Testis (tissue), 3 donors: ENCODE data around the gene NCKAP5. TPM values are rescaled to one million over a fixed set of nuclear protein-coding genes. Genes with fewer than 3 reads are reported as not detected.

Experiments used
- DNase-seq: peaks from one replicate; pipeline ENCODE4 v3.0.0-alpha.2; 2019
- H3K27ac ChIP-seq, 2 donors: fragments of 200-600 bp; sonication (generic); one replicate each; pipeline ENCODE4 v1.5.1; 2019
- H3K27me3 ChIP-seq: fragments of 200-600 bp; sonication (generic); one replicate; pipeline ENCODE4 v1.5.1; 2019
- H3K36me3 ChIP-seq: fragments of 200-600 bp; sonication (generic); one replicate; pipeline ENCODE4 v1.5.1; 2017; ENCODE audit warnings: low read depth; ENCODE audit errors: missing control alignments
- H3K4me1 ChIP-seq: fragments of 200-600 bp; sonication (generic); one replicate; pipeline ENCODE4 v1.5.1; 2019
- H3K4me3 ChIP-seq, 2 donors: fragments of 200-600 bp; sonication (generic); one replicate each; pipeline ENCODE4 v1.5.1; 2017 to 2019
- H3K9me3 ChIP-seq: fragments of 200-600 bp; sonication (generic); one replicate; pipeline ENCODE4 v1.5.1; 2017
- CTCF ChIP-seq, 3 experiments: fragments of 450-650 bp in 2 of 3; fragments of 200-600 bp in 1 of 3; sonication (generic) in 1 of 3; IDR thresholded peaks; one replicate each; pipeline ENCODE4 v1.5.1; 2016 to 2019; ENCODE audit warnings: antibody characterized with exemption in 3 of 3, mild to moderate bottlenecking in 2 of 3, moderate library complexity in 1 of 3
- POLR2A ChIP-seq: fragments of 450-650 bp; IDR thresholded peaks from one replicate; pipeline ENCODE4 v1.6.1; 2017; ENCODE audit warnings: antibody characterized with exemption, mild to moderate bottlenecking, moderate library complexity
- WGBS, 2 donors: methylation state at CpG; one replicate each; pipeline ENCODE4 v1.1.5; 2018; 5-methylcytosine and 5-hydroxymethylcytosine counted together
- intact Hi-C: fragments of 100-400 bp; cut with DNase I; formaldehyde crosslinking; loops from one replicate; pipeline ENCODE4 v1.15.1; 2023; ENCODE audit warnings: low total_unique reads
- polyA plus RNA-seq: library from polyadenylated mRNA; stranded (reverse); fragments of 350-450 nt; fragmentation: Illumina TruSeq; extraction: RNeasy Lipid Tissue Mini Kit (QIAGEN cat#74804); gene quantifications from one replicate; pipeline ENCODE4 v1.2.3, GENCODE V29; 2014; ENCODE audit warnings: low read depth, low replicate concordance; ENCODE audit not compliant: insufficient read depth
- total RNA-seq, 2 donors: library from RNA; depleted of rRNA; stranded (reverse); fragments of >200 nt; gene quantifications; one replicate each; pipeline ENCODE4 v1.2.3, GENCODE V29; 2016

The NCKAP5 gene
- total and polyA plus RNA-seq, 3 donors from 2014 or later: 3.0 to 7.6 (median 6.3) TPM

GRCh38 chr2:132654335-132654734, 913.9 kb downstream of the NCKAP5 start:
- no peaks in the 10 kb centered on the region for H3K4me1 ChIP-seq
- no peaks in the 10 kb centered on the region for H3K36me3 ChIP-seq
- TF ChIP-seq CTCF (IDR thresholded peaks at IDR 0.05) (no peak), POLR2A (no peak)
- 66 to 97% methylated on average over 4 of the region's 4 CpGs for WGBS, 2 donors
- no peak overlapping the region for H3K27ac ChIP-seq
- intact Hi-C loops: no loop called here
- no peaks in the 10 kb centered on the region for H3K27me3 ChIP-seq
- DNase-seq: no peak
- no peak overlapping the region for H3K4me3 ChIP-seq
- H3K9me3 ChIP-seq: no peaks in the 10 kb centered on the region

- Histone ChIP-seq H3K4me1 (no peaks in the 10 kb centered on the region), H3K27me3 (no peaks in the 10 kb centered on the region), H3K27ac (no peak overlapping the region), H3K36me3 (no peaks in the 10 kb centered on the region), H3K9me3 (no peaks in the 10 kb centered on the region), H3K4me3 (no peak overlapping the region)
- DNase-seq: no peak
- no peak for TF ChIP-seq POLR2A
- TF ChIP-seq CTCF (IDR thresholded peaks at IDR 0.05): no peak
- 95 to 100% methylated on average over 8 of the region's 8 CpGs for WGBS, 2 donors
- intact Hi-C loops: no loop called here
Observed at GRCh38 chr2:132652474-132652873, 915.8 kb downstream of the NCKAP5 start.

- H3K4me1 ChIP-seq: no peaks in the 10 kb centered on the region
- intact Hi-C loops: no loop called here
- H3K4me3 ChIP-seq: no peak overlapping the region
- no peak for TF ChIP-seq POLR2A
- TF ChIP-seq CTCF (IDR thresholded peaks at IDR 0.05): peak in 1 of 3 experiments; percentile 55
- WGBS, 2 donors: 64 to 88% methylated on average over 12 of the region's 12 CpGs
- no peaks in the 10 kb centered on the region for H3K9me3 ChIP-seq
- H3K27me3 ChIP-seq: no peaks in the 10 kb centered on the region
- H3K27ac ChIP-seq: no peak overlapping the region
- no peaks in the 10 kb centered on the region for H3K36me3 ChIP-seq
- DNase-seq: no peak
Observed at GRCh38 chr2:132651115-132652045, 916.9 kb downstream of the NCKAP5 start.

GRCh38 chr2:132646540-132647108, 921.6 kb downstream of the NCKAP5 start:
- Histone ChIP-seq H3K4me1 (no peaks in the 10 kb centered on the region), H3K27me3 (no peaks in the 10 kb centered on the region), H3K36me3 (no peaks in the 10 kb centered on the region), H3K4me3 (no peak overlapping the region), H3K27ac (no peak overlapping the region), H3K9me3 (no peaks in the 10 kb centered on the region)
- TF ChIP-seq CTCF (IDR thresholded peaks at IDR 0.05) (no peak), POLR2A (no peak)
- DNase-seq: no peak
- intact Hi-C loops: no loop called here
- WGBS, 2 donors: 77 to 78% methylated on average over 8 of the region's 8 CpGs
